ENCODE results near the gene SNX4. TPM values are rescaled to one million over a fixed set of nuclear protein-coding genes. Genes with fewer than 3 reads are reported as not detected.

SNX4 gene
- total and polyA plus RNA-seq, 2 donors (not counting 1 experiment from before 2014, with no cell fraction given), result 4.4 to 26.1 TPM

GRCh38 chr3:125556314-125556713 lies 36.3 kb upstream of the SNX4 start:
- Histone ChIP-seq H3K27ac (ENCODE audit: low read length in 2 of 2) (peak overlapping the region in 1 of 2 donors; percentile 18), H2AFZ (ENCODE audit: insufficient read depth, low read depth, low read length, poor library complexity, severe bottlenecking) (no peak overlapping the region), H3K27me3 (replicated peaks in 1 of 4; ENCODE audit: control extremely low read depth in 1 of 4, control insufficient read depth in 3 of 4, insufficient read depth in 4 of 4, low read length in 3 of 4) (no peaks in the 10 kb centered on the region), H3K9me3 (ENCODE audit: control extremely low read depth in 1 of 3, control insufficient read depth in 2 of 3, insufficient read depth in 1 of 3, low read length in 2 of 3) (no peaks in the 10 kb centered on the region), H3K4me3 (ENCODE audit: control extremely low read depth in 1 of 5, extremely low read depth in 1 of 5, insufficient read depth in 1 of 5, low read depth in 2 of 5, low read length in 4 of 5) (no peak overlapping the region), H3K4me1 (ENCODE audit: control insufficient read depth in 2 of 2, insufficient read depth in 2 of 2, low read length in 2 of 2) (no peaks in the 10 kb centered on the region), H3K36me3 (replicated peaks in 1 of 2; ENCODE audit: control extremely low read depth in 1 of 2, control insufficient read depth in 1 of 2, extremely low read depth in 1 of 2, insufficient read depth in 2 of 2, low read length in 1 of 2) (peaks cover 10 to 47% of the 10 kb centered on the region in 2 experiments), H3K79me2 (ENCODE audit: control insufficient read depth, insufficient read depth, low read length) (no peaks in the 10 kb centered on the region), H3K9ac (ENCODE audit: low read length) (no peak overlapping the region), H3K4me2 (replicated peaks; ENCODE audit: low read depth, low read length, poor library complexity, severe bottlenecking) (no peak overlapping the region), H4K20me1 (ENCODE audit: control insufficient read depth, insufficient read depth, low read length, poor library complexity, severe bottlenecking) (peaks cover 7% of the 10 kb centered on the region)
- intact Hi-C loops (cut with micrococcal nuclease), result no loop called here
- Mint-ChIP-seq H3K4me1 (no peaks in the 10 kb centered on the region), H3K9me3 (ENCODE audit: insufficient read depth) (no peaks in the 10 kb centered on the region), H3K4me3 (no peak overlapping the region), H3K27ac (no peak overlapping the region), H3K27me3 (no peaks in the 10 kb centered on the region)
- WGBS (ENCODE audit: insufficient coverage), result no CpG with 5 or more reads among the region's 1 CpG
- ChIA-PET POLR2A (no interaction called here), CTCF (interaction anchor here (1.7 kb wide), 1 partner anchor 29 kb away, joined by 7 read pairs; no protein-coding TSS in a partner anchor)
- ATAC-seq (ENCODE audit: low read depth), result no peak
- DNase-seq, result no peak
- TF ChIP-seq EZH2 (IDR thresholded peaks at IDR 0.05; ENCODE audit: borderline replicate concordance, insufficient read depth, low read depth, low read length, poor library complexity, severe bottlenecking), result no peak
- TF ChIP-seq CTCF (IDR thresholded peaks at IDR 0.05), result no peak

GRCh38 chr3:125552401-125552800 lies 32.4 kb upstream of the SNX4 start:
- H3K9ac ChIP-seq (ENCODE audit: low read length), result no peak overlapping the region
- H3K4me2 ChIP-seq (replicated peaks; ENCODE audit: low read depth, low read length, poor library complexity, severe bottlenecking), result no peak overlapping the region
- H3K36me3 ChIP-seq (replicated peaks in 1 of 2; ENCODE audit: control extremely low read depth in 1 of 2, control insufficient read depth in 1 of 2, extremely low read depth in 1 of 2, insufficient read depth in 2 of 2, low read length in 1 of 2), result peaks cover 8 to 34% of the 10 kb centered on the region in 2 experiments
- Mint-ChIP-seq H3K4me1 (no peaks in the 10 kb centered on the region), H3K27ac (no peak overlapping the region), H3K27me3 (no peaks in the 10 kb centered on the region), H3K9me3 (ENCODE audit: insufficient read depth) (no peaks in the 10 kb centered on the region), H3K4me3 (no peak overlapping the region)
- CTCF ChIA-PET, result no interaction called here
- no peak overlapping the region for H3K4me3 ChIP-seq (ENCODE audit: control extremely low read depth in 1 of 5, extremely low read depth in 1 of 5, insufficient read depth in 1 of 5, low read depth in 2 of 5, low read length in 4 of 5)
- no peaks in the 10 kb centered on the region for H3K9me3 ChIP-seq (ENCODE audit: control extremely low read depth in 1 of 3, control insufficient read depth in 2 of 3, insufficient read depth in 1 of 3, low read length in 2 of 3)
- H4K20me1 ChIP-seq (ENCODE audit: control insufficient read depth, insufficient read depth, low read length, poor library complexity, severe bottlenecking), result peaks cover 7% of the 10 kb centered on the region
- 100% methylated on average over 3 of the region's 4 CpGs for WGBS (ENCODE audit: insufficient coverage)
- H2AFZ ChIP-seq (ENCODE audit: insufficient read depth, low read depth, low read length, poor library complexity, severe bottlenecking), result no peak overlapping the region
- no peak for TF ChIP-seq EZH2 (IDR thresholded peaks at IDR 0.05; ENCODE audit: borderline replicate concordance, insufficient read depth, low read depth, low read length, poor library complexity, severe bottlenecking)
- TF ChIP-seq CTCF (IDR thresholded peaks at IDR 0.05), result no peak
- ATAC-seq (ENCODE audit: low read depth) (no peak), DNase-seq (no peak)
- intact Hi-C loops (cut with micrococcal nuclease), result no loop called here
- no peaks in the 10 kb centered on the region for H3K4me1 ChIP-seq (ENCODE audit: control insufficient read depth in 2 of 2, insufficient read depth in 2 of 2, low read length in 2 of 2)
- H3K27ac ChIP-seq (ENCODE audit: low read length in 2 of 2), result no peak overlapping the region
- POLR2A ChIA-PET, result no interaction called here
- H3K79me2 ChIP-seq (ENCODE audit: control insufficient read depth, insufficient read depth, low read length), result no peaks in the 10 kb centered on the region
- no peaks in the 10 kb centered on the region for H3K27me3 ChIP-seq (replicated peaks in 1 of 4; ENCODE audit: control extremely low read depth in 1 of 4, control insufficient read depth in 3 of 4, insufficient read depth in 4 of 4, low read length in 3 of 4)
